GM18508 (cell line): ENCODE results near the gene FLAD1.

Experiments
- ATAC-seq: cut with Tn5 transposase; IDR thresholded peaks from one replicate; pipeline ENCODE4 v1.9.1; 2021; ENCODE audit warnings: moderate number of reproducible peaks; ENCODE audit not compliant: insufficient read depth, unreplicated experiment

Gene FLAD1

GRCh38 chr1:155014709-155015508 is 31.8 kb downstream of the FLAD1 start:
- no peak for ATAC-seq

GRCh38 chr1:155015527-155016230 is 32.5 kb downstream of the FLAD1 start:
- no peak for ATAC-seq

- ATAC-seq = no peak
Observed at GRCh38 chr1:155016231-155016831, 33.2 kb downstream of the FLAD1 start.

- no peak for ATAC-seq
Observed at GRCh38 chr1:155017041-155017945, 34.1 kb downstream of the FLAD1 start.

GRCh38 chr1:155017946-155018316 is 34.8 kb downstream of the FLAD1 start:
- ATAC-seq = no peak

- ATAC-seq = no peak
Observed at GRCh38 chr1:155018617-155019348, 35.6 kb downstream of the FLAD1 start.

- ATAC-seq = no peak
Observed at GRCh38 chr1:155019377-155020245, 36.5 kb downstream of the FLAD1 start.

GRCh38 chr1:155022136-155022926 is 39.2 kb downstream of the FLAD1 start:
- ATAC-seq = no peak

- ATAC-seq = no peak
Observed at GRCh38 chr1:155022927-155023236, 39.7 kb downstream of the FLAD1 start.

GRCh38 chr1:155023627-155024026 is 40.5 kb downstream of the FLAD1 start:
- ATAC-seq = no peak

GRCh38 chr1:155024315-155024714 is 41.2 kb downstream of the FLAD1 start:
- no peak for ATAC-seq

- no peak for ATAC-seq
Observed at GRCh38 chr1:155026154-155026553, 43.0 kb downstream of the FLAD1 start.

GRCh38 chr1:155026588-155026987 is 43.4 kb downstream of the FLAD1 start:
- no peak for ATAC-seq

- no peak for ATAC-seq
Observed at GRCh38 chr1:155029513-155030242, 46.5 kb downstream of the FLAD1 start.

GRCh38 chr1:155030243-155030795 is 47.2 kb downstream of the FLAD1 start:
- ATAC-seq = no peak

- no peak for ATAC-seq
Observed at GRCh38 chr1:155030899-155031298, 47.8 kb downstream of the FLAD1 start.

- ATAC-seq = no peak
Observed at GRCh38 chr1:155032886-155033285, 49.7 kb downstream of the FLAD1 start.
